CD14-positive monocyte (primary cell): ENCODE results near the gene COTL1. TPM values are rescaled to one million over a fixed set of nuclear protein-coding genes. Genes with fewer than 3 reads are reported as not detected.

Experiments
- DNase-seq, 3 donors: peaks; one replicate each; pipeline ENCODE4 v3.0.0-alpha.2; 2011 to 2022
- H2AFZ ChIP-seq: 2 replicates; pipeline ENCODE4 v1.6.0; 2012; ENCODE audit warnings: mild to moderate bottlenecking, low read depth, low read length, inconsistent platforms; ENCODE audit not compliant: insufficient read depth, poor library complexity, severe bottlenecking
- H3K27ac ChIP-seq, 2 donors: 1 replicate in 1 of 2; 2 replicates in 1 of 2; pipeline ENCODE4 v1.5.1; 2012 to 2013; ENCODE audit warnings: low read length in 2 of 2, control low read depth in 1 of 2, inconsistent platforms in 1 of 2, low read depth in 1 of 2, mild to moderate bottlenecking in 1 of 2
- H3K27me3 ChIP-seq, 2 donors: one replicate each; pipeline versions ENCODE4 v1.6.0 to v1.6.1; 2011 to 2013; ENCODE audit warnings: low read length in 2 of 2; ENCODE audit not compliant: control insufficient read depth in 2 of 2, insufficient read depth in 2 of 2
- H3K36me3 ChIP-seq, 2 donors: replicated peaks in 1 of 2; 1 replicate in 1 of 2; 2 replicates in 1 of 2; pipeline versions ENCODE4 v1.5.1 to v1.6.1; 2012 to 2013; ENCODE audit warnings: low read length in 2 of 2, control low read depth in 1 of 2, inconsistent platforms in 1 of 2, mild to moderate bottlenecking in 1 of 2; ENCODE audit not compliant: insufficient read depth in 2 of 2, control insufficient read depth in 1 of 2
- H3K4me1 ChIP-seq, 2 donors: 1 replicate in 1 of 2; 2 replicates in 1 of 2; pipeline versions ENCODE4 v1.5.1 to v1.6.1; 2012 to 2013; ENCODE audit warnings: low read length in 2 of 2, control low read depth in 1 of 2, inconsistent platforms in 1 of 2, mild to moderate bottlenecking in 1 of 2, moderate library complexity in 1 of 2; ENCODE audit not compliant: insufficient read depth in 2 of 2, control insufficient read depth in 1 of 2
- H3K4me2 ChIP-seq: replicated peaks from 2 replicates; pipeline ENCODE3; 2012; ENCODE audit warnings: low read length, moderate library complexity, mild to moderate bottlenecking; ENCODE audit not compliant: poor library complexity, severe bottlenecking; ENCODE audit errors: extremely low read depth
- H3K4me3 ChIP-seq, 3 experiments: fragments of 200-600 bp in 1 of 3; sonication (generic) in 1 of 3; replicated peaks in 1 of 3; 1 replicate in 2 of 3; 2 replicates in 1 of 3; pipeline ENCODE4 v1.5.1; 2011 to 2013; ENCODE audit warnings: low read length in 3 of 3, mild to moderate bottlenecking in 3 of 3, control low read depth in 2 of 3, low read depth in 2 of 3, inconsistent platforms in 1 of 3, moderate library complexity in 1 of 3
- H3K79me2 ChIP-seq: 2 replicates; pipeline ENCODE4 v1.6.0; 2012; ENCODE audit warnings: mild to moderate bottlenecking, control low read depth, inconsistent platforms, low read length, moderate library complexity; ENCODE audit not compliant: insufficient read depth
- H3K9ac ChIP-seq: 2 replicates; pipeline ENCODE4 v1.6.0; 2017; ENCODE audit warnings: low read length, mild to moderate bottlenecking; ENCODE audit not compliant: insufficient read depth, poor library complexity, severe bottlenecking
- H3K9me3 ChIP-seq, 2 donors: replicated peaks in 1 of 2; 1 replicate in 1 of 2; 2 replicates in 1 of 2; pipeline versions ENCODE4 v1.5.1 to v1.6.1; 2012 to 2013; ENCODE audit warnings: low read length in 2 of 2, control low read depth in 1 of 2; ENCODE audit not compliant: control insufficient read depth in 1 of 2, insufficient read depth in 1 of 2
- H4K20me1 ChIP-seq: 2 replicates; pipeline ENCODE4 v1.6.0; 2012; ENCODE audit warnings: mild to moderate bottlenecking, low read length, control low read depth, moderate library complexity; ENCODE audit not compliant: insufficient read depth
- H3K27ac Mint-ChIP-seq, 7 donors: one replicate each; pipeline ENCODE4 v1.8.0; 2020; ENCODE audit warnings: mild to moderate bottlenecking in 7 of 7, mixed read lengths in 7 of 7, moderate library complexity in 6 of 7, inconsistent platforms in 2 of 7
- H3K27me3 Mint-ChIP-seq, 3 donors: one replicate each; pipeline ENCODE4 v1.8.0; 2021 to 2022; ENCODE audit warnings: low read depth in 3 of 3, mild to moderate bottlenecking in 3 of 3, mixed read lengths in 3 of 3, moderate library complexity in 3 of 3, inconsistent platforms in 1 of 3
- H3K36me3 Mint-ChIP-seq, 2 donors: one replicate each; pipeline ENCODE4 v1.8.0; 2020; ENCODE audit warnings: mixed read lengths in 2 of 2, inconsistent platforms in 1 of 2, mild to moderate bottlenecking in 1 of 2
- H3K4me1 Mint-ChIP-seq: one replicate; pipeline ENCODE4 v1.8.0; 2020; ENCODE audit warnings: mild to moderate bottlenecking, mixed read lengths
- H3K4me3 Mint-ChIP-seq, 2 donors: one replicate each; pipeline ENCODE4 v1.8.0; 2020; ENCODE audit warnings: mild to moderate bottlenecking in 2 of 2, mixed read lengths in 2 of 2, moderate library complexity in 1 of 2
- H3K9me3 Mint-ChIP-seq, 7 donors: one replicate each; pipeline ENCODE4 v1.8.0; 2020 to 2022; ENCODE audit warnings: mixed read lengths in 7 of 7, mild to moderate bottlenecking in 6 of 7, moderate library complexity in 6 of 7, inconsistent platforms in 2 of 7
- WGBS: methylation state at CpG from one replicate; pipeline ENCODE4 v1.1.5; 2013; ENCODE audit warnings: missing lambda C conversion rate; ENCODE audit not compliant: insufficient coverage; 5-methylcytosine and 5-hydroxymethylcytosine counted together
- intact Hi-C, 2 donors: fragments of 100-400 bp; cut with micrococcal nuclease; formaldehyde crosslinking; loops; one replicate each; pipeline versions ENCODE4 v1.15.0 to v1.15.1; 2023
- polyA plus RNA-seq, 3 donors: library from polyadenylated mRNA; depleted of rRNA in 1 of 3; unstranded in 2 of 3; stranded (reverse) in 1 of 3; fragments of 300-500 nt in 2 of 3; fragments of >200 nt in 1 of 3; fragmentation: Illumina TruSeq in 2 of 3; gene quantifications; 1 replicate in 2 of 3; 2 replicates in 1 of 3; pipeline ENCODE4 v1.2.3, GENCODE V29; 2012 to 2021
- TF ChIP-seq, protein P1 (sequence below): fragments of 200-600 bp; IDR thresholded peaks from one replicate; pipeline ENCODE4 v1.8.0; 2022; ENCODE audit warnings: antibody characterized with exemption, mild to moderate bottlenecking

The COTL1 gene
- polyA plus RNA-seq, 3 donors = 648 to 1,843 (median 1,643) TPM

DNA sequence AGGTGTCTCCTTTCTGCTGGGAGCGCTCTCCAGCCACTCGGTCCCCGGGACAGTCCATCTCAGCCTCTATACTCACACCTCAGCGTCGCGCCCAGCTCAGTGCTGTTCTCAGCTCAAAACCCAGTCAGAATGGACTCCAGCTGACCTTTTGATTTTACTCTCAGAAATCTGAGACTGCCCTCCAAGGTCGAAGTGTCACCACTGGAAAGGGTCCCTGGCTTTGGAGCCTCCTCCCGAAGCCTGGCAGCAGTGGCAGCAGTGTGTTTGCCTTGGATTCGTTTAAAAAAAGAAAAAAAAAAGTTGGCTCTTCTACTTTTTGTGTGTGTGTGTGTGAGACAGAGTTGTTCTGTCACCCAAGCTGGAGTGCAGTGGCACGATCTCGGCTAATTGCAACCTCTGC is 40.8 kb upstream of the COTL1 start:
- Mint-ChIP-seq H3K36me3 (peaks cover 84 to 99% of the 10 kb centered on the region in 2 donors), H3K4me3 (no peak overlapping the region), H3K27me3 (peaks cover 0 to 1% (median 0%) of the 10 kb centered on the region in 3 donors), H3K9me3 (peaks cover 0 to 3% (median 0%) of the 10 kb centered on the region in 7 donors), H3K27ac (peak overlapping the region in 4 of 7 donors; percentile 12 to 50 (median 44)), H3K4me1 (no peaks in the 10 kb centered on the region)
- intact Hi-C loops = no loop called here
- Histone ChIP-seq H3K9ac (no peak overlapping the region), H3K4me1 (no peaks in the 10 kb centered on the region), H3K79me2 (peaks cover 46% of the 10 kb centered on the region), H3K4me2 (no peak overlapping the region), H3K27me3 (no peaks in the 10 kb centered on the region), H3K36me3 (peaks cover 84 to 95% of the 10 kb centered on the region in 2 donors), H3K4me3 (no peak overlapping the region), H3K27ac (no peak overlapping the region), H4K20me1 (peaks cover 90% of the 10 kb centered on the region), H3K9me3 (no peaks in the 10 kb centered on the region), H2AFZ (no peak overlapping the region)
- DNase-seq = no peak
- TF ChIP-seq, protein P1, sequence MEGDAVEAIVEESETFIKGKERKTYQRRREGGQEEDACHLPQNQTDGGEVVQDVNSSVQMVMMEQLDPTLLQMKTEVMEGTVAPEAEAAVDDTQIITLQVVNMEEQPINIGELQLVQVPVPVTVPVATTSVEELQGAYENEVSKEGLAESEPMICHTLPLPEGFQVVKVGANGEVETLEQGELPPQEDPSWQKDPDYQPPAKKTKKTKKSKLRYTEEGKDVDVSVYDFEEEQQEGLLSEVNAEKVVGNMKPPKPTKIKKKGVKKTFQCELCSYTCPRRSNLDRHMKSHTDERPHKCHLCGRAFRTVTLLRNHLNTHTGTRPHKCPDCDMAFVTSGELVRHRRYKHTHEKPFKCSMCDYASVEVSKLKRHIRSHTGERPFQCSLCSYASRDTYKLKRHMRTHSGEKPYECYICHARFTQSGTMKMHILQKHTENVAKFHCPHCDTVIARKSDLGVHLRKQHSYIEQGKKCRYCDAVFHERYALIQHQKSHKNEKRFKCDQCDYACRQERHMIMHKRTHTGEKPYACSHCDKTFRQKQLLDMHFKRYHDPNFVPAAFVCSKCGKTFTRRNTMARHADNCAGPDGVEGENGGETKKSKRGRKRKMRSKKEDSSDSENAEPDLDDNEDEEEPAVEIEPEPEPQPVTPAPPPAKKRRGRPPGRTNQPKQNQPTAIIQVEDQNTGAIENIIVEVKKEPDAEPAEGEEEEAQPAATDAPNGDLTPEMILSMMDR = no peak
- WGBS = 85% methylated on average over 7 of the region's 11 CpGs

DNA sequence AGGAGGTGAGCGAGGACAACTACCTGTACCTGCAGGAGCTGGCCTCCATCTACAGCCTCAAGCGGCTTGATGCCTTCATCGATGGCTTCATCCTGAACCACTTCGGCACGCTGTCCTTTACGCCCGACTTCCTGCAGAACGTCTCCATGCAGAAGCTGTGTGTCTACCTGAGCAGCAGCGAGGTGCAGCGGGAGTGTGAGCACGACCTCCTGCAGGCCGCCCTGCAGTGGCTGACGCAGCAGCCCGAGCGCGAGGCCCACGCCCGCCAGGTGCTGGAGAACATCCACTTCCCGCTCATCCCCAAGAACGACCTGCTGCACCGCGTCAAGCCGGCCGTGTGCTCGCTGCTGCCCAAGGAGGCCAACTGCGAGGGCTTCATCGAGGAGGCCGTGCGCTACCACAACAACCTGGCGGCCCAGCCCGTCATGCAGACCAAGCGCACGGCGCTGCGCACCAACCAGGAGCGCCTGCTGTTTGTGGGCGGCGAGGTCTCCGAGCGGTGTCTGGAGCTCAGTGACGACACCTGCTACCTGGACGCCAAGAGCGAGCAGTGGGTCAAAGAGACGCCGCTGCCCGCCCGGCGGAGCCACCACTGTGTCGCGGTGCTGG is 39.5 kb upstream of the COTL1 start:
- Histone ChIP-seq H3K36me3 (peaks cover 82 to 95% of the 10 kb centered on the region in 2 donors), H3K27ac (no peak overlapping the region), H4K20me1 (peaks cover 92% of the 10 kb centered on the region), H3K27me3 (no peaks in the 10 kb centered on the region), H3K4me1 (no peaks in the 10 kb centered on the region), H3K9me3 (no peaks in the 10 kb centered on the region), H3K4me3 (no peak overlapping the region), H3K4me2 (no peak overlapping the region), H2AFZ (no peak overlapping the region), H3K79me2 (peaks cover 59% of the 10 kb centered on the region), H3K9ac (no peak overlapping the region)
- DNase-seq = no peak
- H3K36me3 Mint-ChIP-seq = peaks cover 83 to 98% of the 10 kb centered on the region in 2 donors
- 99% methylated on average over 50 of the region's 50 CpGs for WGBS
- intact Hi-C loops = no loop called here
- H3K27ac Mint-ChIP-seq = no peak overlapping the region
- H3K4me1 Mint-ChIP-seq = no peaks in the 10 kb centered on the region
- TF ChIP-seq, protein P1 = no peak
- peaks cover 0 to 3% (median 0%) of the 10 kb centered on the region in 7 donors for H3K9me3 Mint-ChIP-seq
- no peak overlapping the region for H3K4me3 Mint-ChIP-seq
- H3K27me3 Mint-ChIP-seq = peaks cover 0 to 1% (median 0%) of the 10 kb centered on the region in 3 donors
